HG03108 (cell line): ENCODE data around the gene STRN4.
"Not testable (repeated sequence)": the region's sequence is repeated elsewhere in the genome, so short reads cannot be mapped to it uniquely, and the experiment has no call there.

ENCODE experiments used
- ATAC-seq: cut with Tn5 transposase; IDR thresholded peaks from one replicate; pipeline ENCODE4 v1.9.1; 2021; ENCODE audit warnings: moderate library complexity; ENCODE audit not compliant: unreplicated experiment

The STRN4 gene

GRCh38 chr19:46715620-46715974 is 30.7 kb downstream of the STRN4 start:
- no peak for ATAC-seq

GRCh38 chr19:46714444-46715106 is 31.7 kb downstream of the STRN4 start:
- ATAC-seq: peak; percentile 25

- peak; percentile 0 for ATAC-seq
These were observed 32.3 kb downstream of the STRN4 start for GRCh38 chr19:46713781-46714443.

- not testable (repeated sequence) for ATAC-seq
These were observed 33.4 kb downstream of the STRN4 start for GRCh38 chr19:46712768-46713338.

DNA sequence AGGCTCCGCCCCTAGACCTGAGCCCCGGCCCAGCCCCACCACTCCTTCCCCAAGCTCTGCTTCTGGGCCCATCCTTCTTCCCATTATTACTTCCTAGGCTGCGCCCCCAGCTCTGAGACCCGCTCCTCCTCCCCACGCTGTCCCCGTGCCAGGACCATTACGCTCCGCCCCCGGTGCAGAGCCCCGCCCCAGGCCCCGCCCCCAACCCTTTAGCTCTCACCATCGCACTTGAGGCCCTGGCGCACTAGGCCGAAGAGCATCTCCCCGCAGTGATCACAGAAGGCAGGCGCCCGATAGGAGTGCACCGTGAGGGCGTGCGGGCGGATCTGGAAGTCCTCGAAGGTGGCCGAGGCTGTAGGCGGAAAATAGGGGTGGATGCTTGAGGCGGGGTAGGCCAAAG is 35.6 kb downstream of the STRN4 start:
- ATAC-seq: no peak

- ATAC-seq: no peak
These were observed 41.7 kb downstream of the STRN4 start for GRCh38 chr19:46704379-46705076.

GRCh38 chr19:46700704-46701103 is 45.5 kb downstream of the STRN4 start:
- ATAC-seq: no peak

DNA sequence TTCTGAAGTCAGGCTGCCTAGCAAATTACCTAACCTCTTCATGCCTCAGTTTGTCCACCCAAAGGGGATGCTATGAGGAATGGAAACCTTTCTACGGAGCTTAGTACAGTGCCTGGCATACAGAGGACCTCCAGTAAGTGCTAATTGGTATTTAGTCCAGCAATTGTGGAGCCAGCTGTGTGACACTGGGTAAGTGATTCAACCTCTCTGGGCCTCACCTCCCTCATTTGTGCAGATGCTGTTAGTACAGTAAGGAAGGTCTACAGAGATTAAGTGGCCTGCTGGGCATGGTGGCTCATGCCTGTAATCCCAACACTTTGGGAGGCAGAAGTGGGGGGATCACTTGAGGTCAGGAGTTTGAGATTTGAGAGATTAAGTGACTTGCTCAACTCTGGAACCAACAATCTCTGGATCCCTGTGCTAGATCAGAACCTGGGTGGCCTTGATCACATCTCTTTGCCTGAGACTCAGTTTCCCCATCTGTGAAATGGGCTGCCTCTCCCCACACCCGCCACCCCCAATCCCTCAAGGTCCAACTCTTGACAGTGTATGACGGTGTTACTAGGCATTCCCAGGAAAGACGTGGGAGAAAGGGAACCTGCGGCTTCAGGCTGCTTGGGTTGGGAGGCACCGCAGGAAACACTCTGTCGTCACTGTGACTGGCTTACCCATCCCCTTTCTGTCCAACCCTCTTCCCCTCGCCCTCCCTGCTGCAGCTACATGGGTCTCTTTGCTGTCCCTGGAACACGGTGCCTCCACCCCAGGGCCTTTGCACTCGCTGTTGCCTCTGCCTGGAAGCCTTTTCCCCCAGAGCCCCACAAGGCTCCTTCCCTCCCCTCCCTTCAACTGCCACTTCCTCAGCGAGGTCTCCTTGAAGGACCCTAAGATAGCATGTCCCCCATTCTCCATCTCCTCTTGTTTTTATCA is 47.6 kb downstream of the STRN4 start:
- ATAC-seq: no peak

- ATAC-seq: no peak
These were observed 48.9 kb downstream of the STRN4 start for GRCh38 chr19:46697204-46697960.

DNA sequence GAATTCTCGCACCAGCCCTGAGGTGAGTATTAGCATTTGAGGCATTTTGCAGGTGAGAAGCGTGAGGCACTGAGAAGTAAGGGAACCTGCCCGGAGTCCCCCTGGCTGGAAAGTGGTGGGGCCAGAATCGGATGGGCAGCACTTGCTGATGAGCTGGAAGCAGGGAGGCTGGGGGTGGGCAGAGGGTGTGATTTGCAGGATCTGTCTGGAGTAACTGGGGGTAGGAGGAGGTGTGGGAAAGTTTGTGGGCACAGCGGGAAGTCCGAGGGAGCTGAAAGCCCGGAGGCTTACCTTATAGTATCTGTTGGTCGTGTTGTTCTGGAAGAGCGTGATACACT is 49.4 kb downstream of the STRN4 start:
- no peak for ATAC-seq

GRCh38 chr19:46696052-46696451 is 50.2 kb downstream of the STRN4 start:
- ATAC-seq: no peak

GRCh38 chr19:46693760-46694159 is 52.5 kb downstream of the STRN4 start:
- ATAC-seq: no peak

GRCh38 chr19:46692918-46693722 is 53.1 kb downstream of the STRN4 start:
- no peak for ATAC-seq

DNA sequence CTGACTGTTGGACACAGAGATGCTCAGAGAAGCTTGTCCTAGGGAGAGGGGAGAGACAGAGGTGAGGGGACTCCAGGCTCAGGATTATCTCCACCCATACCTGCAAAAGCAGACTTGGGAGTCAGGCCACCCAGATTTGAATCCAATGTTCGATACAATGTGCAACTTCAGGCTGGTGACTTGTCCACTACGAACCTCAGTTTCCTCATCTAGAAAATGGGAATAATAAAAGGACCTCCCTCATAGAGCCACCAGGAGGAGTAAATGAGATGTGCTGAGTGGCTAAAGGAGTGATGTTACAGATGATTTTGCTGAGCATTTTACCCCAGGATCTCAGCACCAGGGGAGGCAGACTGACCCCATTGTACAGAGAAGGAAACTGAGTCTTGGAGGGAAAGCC is 54.3 kb downstream of the STRN4 start:
- ATAC-seq: no peak

DNA sequence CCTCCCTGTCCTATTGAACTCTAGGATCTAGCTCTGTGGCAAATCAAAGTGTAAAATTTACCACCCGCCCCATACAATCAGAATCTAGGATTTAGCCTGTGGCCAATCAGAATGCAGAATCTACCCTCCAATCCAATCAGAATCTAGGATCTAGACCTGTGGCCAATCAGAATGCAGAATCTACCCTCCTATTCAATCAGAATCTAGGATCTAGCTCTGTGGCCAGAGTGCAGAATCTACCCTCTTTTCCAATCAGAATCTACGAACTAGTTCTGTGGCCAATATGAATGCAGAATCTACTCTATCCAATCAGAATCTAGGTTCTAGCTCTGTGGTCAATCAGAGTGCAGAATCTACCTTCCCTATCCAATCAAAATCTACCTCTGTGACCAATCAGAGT is 55.1 kb downstream of the STRN4 start:
- no peak for ATAC-seq

- ATAC-seq: no peak
These were observed 56.9 kb downstream of the STRN4 start for GRCh38 chr19:46689358-46689757.

DNA sequence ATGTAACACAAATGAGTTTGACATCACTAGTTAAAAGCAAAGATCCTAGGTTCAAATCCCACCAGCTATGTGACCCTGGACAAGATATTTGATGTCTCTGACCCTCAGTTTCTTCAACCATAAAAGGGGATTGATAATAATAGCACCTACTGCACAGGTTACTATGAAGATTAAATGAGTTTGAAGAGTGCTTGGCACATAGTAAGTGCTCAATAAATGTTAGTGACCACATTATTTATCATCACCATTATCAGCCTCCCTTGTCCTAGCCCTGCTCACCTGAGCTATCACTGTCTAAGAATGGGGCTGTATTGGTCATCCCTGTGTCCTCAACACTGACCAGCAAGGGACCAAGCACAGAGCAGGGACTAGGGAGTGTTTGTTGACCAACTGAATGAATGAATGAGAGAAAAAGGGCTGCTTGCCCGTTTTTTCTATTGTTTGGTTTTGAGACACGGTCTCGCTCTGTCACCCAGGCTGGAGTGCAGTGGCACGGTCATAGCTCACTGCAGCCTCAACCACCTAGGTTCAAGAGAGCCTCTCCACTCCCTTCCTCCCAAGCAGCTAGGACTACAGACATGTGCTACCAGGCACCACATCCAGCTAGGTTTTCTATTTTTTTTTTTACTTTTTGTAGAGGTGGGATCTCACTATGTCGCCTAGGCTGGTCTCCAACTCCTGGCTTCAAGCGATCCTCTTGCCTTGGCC is 58.7 kb downstream of the STRN4 start:
- ATAC-seq: no peak

- ATAC-seq: no peak
These were observed 61.1 kb downstream of the STRN4 start for GRCh38 chr19:46685189-46685588.
